ENCODE data around the gene NFASC.
A peak's percentile ranks its signal among the peaks of the same experiment; 100 is the strongest.

Gene NFASC

GRCh38 chr1:204979306-204979705 lies 108.6 kb downstream of the NFASC start:
- DNase-seq (ENCODE audit: low read depth in 1 of 2, low spot score in 1 of 2): no peak

GRCh38 chr1:204979891-204980649 lies 109.4 kb downstream of the NFASC start:
- no peak for DNase-seq (ENCODE audit: low read depth in 1 of 2, low spot score in 1 of 2)

DNA sequence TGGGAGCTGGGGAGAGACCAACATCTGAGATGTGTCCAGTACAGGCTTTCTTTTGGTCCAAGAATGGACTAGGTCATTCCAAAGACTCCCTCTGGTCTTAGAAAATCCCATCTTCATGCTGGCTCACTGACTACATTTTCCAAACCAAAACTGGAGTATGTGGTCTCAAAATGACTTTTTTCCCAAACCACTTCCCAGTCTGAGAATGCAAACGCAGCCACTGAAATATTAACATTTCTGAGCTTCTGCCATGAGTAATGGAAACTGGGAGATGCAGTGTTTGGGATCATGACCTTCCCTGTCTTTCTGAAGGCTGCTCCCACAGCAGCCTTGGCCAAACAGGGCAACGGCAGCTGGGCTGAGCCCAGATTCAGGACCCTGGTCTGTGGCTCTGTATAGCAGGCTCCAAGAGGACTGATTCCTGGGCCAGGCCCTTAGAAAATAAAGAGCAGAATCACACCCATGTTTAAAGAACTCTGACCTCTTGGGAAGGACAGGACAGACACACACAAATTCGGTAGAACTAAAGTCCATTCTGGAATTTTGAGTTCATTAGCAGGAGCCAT lies 110.3 kb downstream of the NFASC start:
- DNase-seq (ENCODE audit: low read depth in 1 of 2, low spot score in 1 of 2): no peak

DNA sequence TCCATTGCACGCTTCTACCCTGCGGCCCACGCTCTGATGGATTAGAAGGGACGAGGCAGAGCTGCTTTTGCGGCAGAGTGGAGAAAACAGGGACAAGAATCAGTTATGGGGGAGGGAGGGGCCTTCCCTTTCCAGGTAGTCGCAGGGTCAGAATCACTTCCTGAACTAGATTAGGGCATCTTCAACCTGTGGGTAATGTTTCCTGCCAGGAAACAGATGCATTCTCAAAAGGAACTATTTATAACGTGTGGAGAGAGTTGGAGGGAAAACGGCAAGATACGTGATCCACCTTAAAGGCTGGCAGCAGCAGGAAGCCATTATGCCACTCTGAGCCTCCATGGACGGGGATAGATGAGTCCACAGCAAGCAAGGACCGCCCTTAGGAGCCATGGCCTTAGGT lies 112.5 kb downstream of the NFASC start:
- no peak for DNase-seq (ENCODE audit: low read depth in 1 of 2, low spot score in 1 of 2)

DNA sequence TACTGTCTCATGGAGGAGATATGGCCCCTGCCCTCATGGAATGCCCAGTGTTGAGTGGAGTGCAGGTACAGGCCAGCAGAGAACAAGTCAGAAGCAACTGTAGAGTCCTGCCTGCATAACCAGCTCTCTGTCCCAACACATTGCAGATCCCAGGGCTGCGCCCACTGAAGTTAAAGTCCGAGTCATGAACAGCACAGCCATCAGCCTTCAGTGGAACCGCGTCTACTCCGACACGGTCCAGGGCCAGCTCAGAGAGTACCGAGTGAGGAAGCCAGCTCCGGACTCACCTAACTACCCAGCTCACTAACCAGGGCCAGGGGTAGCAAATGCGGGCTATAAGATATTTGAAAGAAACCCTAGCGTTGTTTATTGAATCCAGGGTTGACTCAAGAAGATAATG lies 113.2 kb downstream of the NFASC start:
- no peak for DNase-seq (ENCODE audit: low read depth in 1 of 2, low spot score in 1 of 2)

DNA sequence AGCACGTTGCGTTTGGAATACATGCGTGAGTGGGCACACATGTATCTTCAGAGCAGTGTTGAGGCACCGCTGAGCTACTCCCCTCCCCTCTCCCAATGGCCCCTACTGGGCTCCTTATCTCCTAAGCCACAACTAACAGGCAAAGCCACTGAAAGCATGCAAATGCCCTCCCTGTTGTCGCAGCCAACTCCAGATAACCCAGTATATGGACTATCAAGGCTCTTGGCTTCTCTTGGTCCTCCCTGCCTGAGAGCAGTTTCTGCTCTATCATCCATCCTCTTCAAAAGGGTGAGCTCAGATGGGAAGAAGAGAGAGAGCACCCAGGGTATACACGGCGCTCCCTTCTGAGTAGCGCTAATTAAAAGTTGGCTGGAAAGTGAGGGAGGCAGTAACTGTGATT lies 113.8 kb downstream of the NFASC start:
- DNase-seq (ENCODE audit: low read depth in 1 of 2, low spot score in 1 of 2): no peak

- no peak for DNase-seq (ENCODE audit: low read depth in 1 of 2, low spot score in 1 of 2)
These were observed 115.5 kb downstream of the NFASC start for GRCh38 chr1:204986181-204986580.

GRCh38 chr1:204987689-204988088 lies 117.0 kb downstream of the NFASC start:
- DNase-seq (ENCODE audit: low read depth in 1 of 2, low spot score in 1 of 2): no peak

DNA sequence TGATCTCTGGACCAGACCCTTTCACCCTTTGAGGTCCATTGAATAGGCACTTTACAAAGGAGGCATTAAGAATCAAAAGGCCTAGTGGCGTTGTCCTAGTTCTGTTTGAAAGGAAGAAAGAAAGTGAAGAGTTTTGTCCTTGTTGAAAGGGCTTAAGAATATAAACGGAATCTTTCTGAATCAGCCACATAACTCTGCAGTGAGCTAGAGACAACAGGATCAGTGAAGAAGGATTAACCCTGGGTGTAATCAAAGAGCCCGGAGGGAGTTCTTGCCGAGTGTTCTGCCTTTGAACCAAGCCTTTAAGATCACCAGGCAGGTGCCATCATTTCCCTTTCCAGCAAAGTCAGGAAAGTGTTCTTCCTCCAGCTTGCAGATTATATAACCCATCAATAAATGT lies 117.5 kb downstream of the NFASC start:
- no peak for DNase-seq (ENCODE audit: low read depth in 1 of 2, low spot score in 1 of 2)

- DNase-seq (ENCODE audit: low read depth in 1 of 2, low spot score in 1 of 2): peak in 1 of 2 donors; percentile 14
These were observed 118.8 kb downstream of the NFASC start for GRCh38 chr1:204989266-204990058.

DNA sequence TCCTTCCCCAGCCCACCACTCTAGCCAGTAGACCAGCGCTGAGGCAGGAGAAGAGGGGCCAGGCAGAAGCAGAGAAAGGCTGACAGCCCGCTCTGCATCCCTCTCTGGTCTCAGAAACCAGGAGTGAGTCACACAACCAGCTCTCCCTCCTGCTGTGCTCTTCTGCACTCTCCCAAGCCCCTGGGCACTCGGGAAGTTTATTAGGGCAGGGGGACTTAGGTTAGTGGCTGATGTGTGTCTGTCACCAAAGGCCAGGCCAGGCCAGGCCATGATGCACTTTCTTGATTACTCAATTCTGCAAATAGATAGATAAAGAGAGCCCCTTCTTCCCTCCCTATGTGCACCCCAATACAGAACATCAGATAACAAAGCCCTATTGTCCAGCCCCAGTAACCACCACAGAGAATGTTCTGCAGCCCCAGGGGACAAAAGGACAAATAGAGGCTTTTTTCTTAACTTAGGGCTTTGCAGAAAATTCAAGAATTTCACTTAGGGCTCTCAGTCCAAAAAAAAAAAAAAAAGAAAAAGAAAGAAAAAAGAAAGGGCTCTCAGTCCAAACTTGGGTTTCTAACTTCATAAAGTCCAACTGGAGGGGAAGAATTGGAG lies 119.5 kb downstream of the NFASC start:
- DNase-seq (ENCODE audit: low read depth in 1 of 2, low spot score in 1 of 2): no peak

DNA sequence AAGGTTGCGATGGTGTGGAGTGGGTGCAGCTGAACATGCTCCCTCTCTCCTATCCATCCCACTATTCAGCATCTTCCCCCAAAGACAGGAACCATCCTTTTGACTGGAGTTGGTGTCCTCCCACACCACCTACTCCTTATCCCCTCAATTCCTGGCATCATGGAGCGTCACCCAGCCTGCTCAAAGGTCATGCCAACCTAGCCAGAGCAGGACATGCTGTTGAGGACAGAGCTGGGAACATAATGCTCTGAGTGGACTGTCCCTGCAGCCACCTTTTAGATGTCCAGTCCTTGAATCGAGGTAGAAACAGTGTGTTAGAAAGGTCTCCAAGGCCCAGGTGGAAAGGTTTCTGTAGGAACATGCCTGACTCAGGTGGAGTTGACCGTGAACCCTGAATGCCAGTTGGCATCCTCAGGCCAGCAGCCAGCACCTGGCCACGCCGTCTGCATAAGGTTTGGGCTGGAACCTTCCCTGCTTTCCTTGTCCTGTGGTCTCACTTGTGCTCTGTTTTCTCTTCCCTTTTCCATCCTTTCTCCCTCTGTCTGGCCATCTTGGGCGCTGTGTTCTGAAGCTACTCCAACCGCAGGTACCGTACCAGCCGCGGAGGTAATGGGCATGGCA lies 120.2 kb downstream of the NFASC start:
- no peak for DNase-seq (ENCODE audit: low read depth in 1 of 2, low spot score in 1 of 2)

DNA sequence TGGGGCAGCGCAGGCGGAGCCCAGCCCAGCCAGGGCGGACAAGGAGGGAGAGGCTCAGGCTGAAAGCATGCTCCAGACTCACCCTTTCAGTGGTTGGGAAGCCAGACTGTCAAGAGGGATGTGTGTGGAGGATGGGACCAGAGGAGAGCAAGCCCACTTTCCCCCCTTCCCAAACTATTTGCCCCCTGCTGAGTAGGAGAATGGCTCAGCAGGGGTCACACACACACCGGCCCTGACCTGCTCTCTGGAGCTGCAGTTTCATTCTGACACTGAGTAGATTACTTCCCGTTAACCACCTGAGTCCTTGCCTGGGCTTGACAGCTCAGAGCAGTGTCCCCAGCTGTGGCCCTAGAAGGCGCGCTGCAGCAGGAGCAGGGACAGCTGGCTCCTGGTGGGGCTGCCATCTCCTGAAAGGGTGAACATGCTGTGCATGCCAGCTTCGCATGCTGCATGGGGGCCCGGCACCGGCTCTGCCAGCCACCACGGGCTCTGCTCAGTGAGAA lies 120.7 kb downstream of the NFASC start:
- no peak for DNase-seq (ENCODE audit: low read depth in 1 of 2, low spot score in 1 of 2)

DNA sequence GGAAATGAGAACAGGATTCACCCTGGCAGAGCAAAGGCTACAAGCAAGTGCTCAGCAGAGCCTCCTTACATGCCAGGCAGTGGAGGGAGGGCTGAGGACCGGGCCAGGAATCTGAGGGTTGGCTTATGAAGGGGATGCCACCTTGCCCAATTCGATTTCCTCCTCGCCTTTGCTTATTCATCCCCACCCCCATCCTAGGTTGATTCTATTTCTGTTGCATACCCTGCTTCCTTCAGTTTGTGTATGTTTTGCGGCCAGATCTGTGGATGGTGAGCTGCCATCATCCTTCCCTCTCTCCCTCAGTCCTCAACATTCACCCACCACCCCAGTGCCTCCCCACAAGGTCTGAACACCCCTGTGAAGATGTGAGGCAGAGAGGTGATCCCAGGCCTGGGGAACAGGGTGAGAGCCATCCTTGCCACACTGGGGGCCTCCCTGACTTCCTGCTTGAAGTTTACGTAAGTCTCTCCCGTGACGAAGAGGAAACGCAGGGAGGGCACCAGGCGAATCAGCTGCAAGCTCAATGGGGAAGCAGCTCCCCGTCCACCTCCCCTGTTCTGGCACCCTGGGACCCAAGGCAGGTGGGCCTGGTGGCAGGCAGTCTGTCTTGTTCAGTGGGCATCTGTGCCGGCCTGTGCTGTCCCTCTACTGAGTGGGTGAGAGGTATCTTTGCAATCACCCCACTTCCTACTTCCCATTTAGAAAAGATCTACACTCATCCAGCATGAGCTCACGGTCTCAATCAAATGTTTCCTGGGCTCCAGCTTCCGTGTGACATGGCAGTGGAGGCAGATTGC lies 121.7 kb downstream of the NFASC start:
- DNase-seq (ENCODE audit: low read depth in 1 of 2, low spot score in 1 of 2): no peak

- no peak for DNase-seq (ENCODE audit: low read depth in 1 of 2, low spot score in 1 of 2)
These were observed 122.3 kb downstream of the NFASC start for GRCh38 chr1:204992998-204993314.

DNA sequence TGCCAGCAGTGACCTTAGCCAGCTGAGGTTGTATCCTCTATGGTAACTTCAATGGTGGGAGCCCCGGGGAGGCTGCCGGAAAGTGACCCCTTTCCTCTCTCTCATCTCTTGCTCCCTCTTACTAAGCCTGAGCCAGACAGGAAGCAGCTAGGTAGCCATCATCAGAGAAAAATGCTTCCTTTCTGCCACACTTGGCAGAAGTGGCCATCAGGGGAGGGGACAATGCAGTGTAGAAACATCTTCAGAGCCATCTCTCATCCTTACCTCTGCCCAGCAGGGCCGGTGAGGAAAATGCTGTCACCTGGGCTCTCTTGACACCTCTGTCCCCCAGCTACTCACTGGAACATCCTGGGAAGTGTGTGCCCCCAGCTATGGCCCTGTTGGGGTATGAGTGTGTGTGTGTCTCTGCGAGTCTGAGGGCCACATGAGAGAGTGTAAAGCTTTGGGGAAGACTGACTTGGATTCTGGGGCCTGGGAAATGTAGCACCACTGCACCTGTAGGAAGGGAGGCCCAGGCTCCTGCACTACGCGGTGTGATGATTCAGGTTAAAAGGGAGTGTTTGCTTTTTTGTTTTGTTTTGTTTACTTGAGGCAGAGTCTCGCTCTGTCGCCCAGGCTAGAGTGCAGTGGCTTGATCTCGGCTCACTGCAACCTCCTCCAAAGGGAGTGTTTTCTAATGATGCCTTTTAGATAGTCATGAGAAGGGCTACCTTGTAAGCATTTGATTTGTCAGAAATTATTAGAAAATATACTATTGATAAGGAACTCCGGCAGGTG lies 123.6 kb downstream of the NFASC start:
- DNase-seq (ENCODE audit: low read depth in 1 of 2, low spot score in 1 of 2): no peak

GRCh38 chr1:204996981-204997380 lies 126.3 kb downstream of the NFASC start:
- no peak for DNase-seq (ENCODE audit: low read depth in 1 of 2, low spot score in 1 of 2)

DNA sequence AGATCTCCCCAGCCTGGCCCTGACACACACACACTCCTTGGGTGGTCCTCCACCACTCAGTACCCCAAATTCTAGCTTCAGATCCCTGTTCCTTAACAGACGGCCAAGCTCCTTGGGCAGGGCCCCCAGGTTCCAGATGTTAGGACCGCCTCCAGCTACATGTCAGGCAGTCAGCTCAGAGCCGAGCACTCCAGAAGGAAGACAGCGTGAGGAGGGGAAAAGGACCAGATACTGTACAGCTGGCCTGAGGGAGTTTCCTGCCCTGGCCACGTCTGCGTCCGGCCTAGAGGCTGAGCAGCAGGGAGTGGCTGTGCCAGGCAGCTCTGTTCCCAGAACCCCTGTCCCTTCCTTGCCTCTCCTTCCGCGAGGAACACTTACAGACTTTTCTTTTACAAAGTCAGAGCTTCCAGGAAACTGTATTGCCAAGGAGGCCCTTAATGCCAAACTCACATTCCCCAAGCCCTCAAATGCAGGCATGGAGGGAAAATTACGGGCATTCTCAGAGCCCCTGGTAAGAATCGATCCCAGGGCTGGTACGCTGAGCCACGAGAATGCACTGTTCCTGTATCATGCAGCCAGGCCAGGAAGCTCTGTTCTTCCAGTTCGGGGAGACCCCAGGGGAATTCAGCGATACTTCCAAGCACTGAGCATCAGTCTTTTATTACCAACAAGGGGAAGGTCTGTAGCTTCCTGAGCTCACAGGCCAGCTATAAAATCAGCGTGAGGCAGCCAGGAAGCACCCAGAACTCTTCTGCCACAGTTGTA lies 127.1 kb downstream of the NFASC start:
- no peak for DNase-seq (ENCODE audit: low read depth in 1 of 2, low spot score in 1 of 2)

DNA sequence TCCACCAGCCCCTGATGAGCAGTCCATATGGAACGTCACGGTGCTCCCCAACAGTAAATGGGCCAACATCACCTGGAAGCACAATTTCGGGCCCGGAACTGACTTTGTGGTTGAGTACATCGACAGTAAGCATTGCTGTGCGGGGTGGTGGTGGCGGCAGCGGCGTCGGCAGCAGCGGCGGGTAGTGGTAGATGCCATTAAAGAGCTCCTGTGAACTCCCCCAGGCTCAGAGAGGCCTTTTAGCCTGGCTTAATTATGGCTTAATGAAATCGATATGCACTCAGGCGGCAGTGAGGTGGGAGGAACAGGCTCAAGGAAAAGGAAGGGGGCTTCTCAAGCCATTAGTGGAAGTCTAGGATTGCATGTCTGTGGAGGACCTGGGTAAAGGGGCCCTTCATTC lies 130.5 kb downstream of the NFASC start:
- DNase-seq (ENCODE audit: low read depth in 1 of 2, low spot score in 1 of 2): no peak
